GM12864 (cell line): ENCODE results near the gene EP300.

Experiments
- DNase-seq: peaks from one replicate; pipeline ENCODE4 v3.0.0-alpha.2; 2011; ENCODE audit warnings: low read depth
- H3K4me3 ChIP-seq: 2 replicates; pipeline ENCODE4 v1.5.1; 2011; ENCODE audit warnings: mild to moderate bottlenecking, low read depth, low read length, control low read depth
- CTCF ChIP-seq: IDR thresholded peaks from 2 replicates; pipeline ENCODE4 v1.5.1; 2011; ENCODE audit warnings: low read depth, mild to moderate bottlenecking, moderate library complexity, low read length, control low read depth, inconsistent platforms; ENCODE audit errors: missing control alignments

EP300 gene

DNA sequence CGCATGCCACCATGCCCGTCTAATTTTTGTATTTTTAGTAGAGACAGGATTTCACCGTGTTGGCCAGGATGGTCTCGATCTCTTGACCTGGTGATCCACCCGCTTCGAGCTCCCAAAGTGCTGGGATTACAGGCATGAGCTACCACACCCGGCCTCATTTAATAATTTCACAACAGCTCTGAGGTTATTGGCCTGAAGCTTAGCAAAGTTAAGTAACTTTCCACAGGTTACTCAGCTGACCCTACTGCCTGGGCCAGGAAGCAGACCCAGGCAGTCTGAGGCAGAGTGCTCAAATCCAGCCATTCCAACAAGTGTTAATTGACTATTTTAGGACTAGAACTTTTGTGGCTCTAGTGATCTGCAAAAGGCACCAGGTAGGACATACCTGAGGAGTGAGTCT, 60.5 kb downstream of the EP300 start:
- no peak for TF ChIP-seq CTCF
- H3K4me3 ChIP-seq = no peak overlapping the region
- no peak for DNase-seq

- DNase-seq = no peak
- no peak overlapping the region for H3K4me3 ChIP-seq
- no peak for TF ChIP-seq CTCF
Observed at GRCh38 chr22:41157083-41157482, 64.7 kb downstream of the EP300 start.

- DNase-seq = no peak
- TF ChIP-seq CTCF = no peak
- no peak overlapping the region for H3K4me3 ChIP-seq
Observed at GRCh38 chr22:41169157-41169556, 76.8 kb downstream of the EP300 start.

GRCh38 chr22:41171996-41172395, 79.6 kb downstream of the EP300 start:
- H3K4me3 ChIP-seq = no peak overlapping the region
- no peak for TF ChIP-seq CTCF
- no peak for DNase-seq

- no peak for TF ChIP-seq CTCF
- DNase-seq = no peak
- H3K4me3 ChIP-seq = no peak overlapping the region
Observed at GRCh38 chr22:41175546-41175945, 83.2 kb downstream of the EP300 start.

GRCh38 chr22:41177040-41177621, 84.7 kb downstream of the EP300 start:
- TF ChIP-seq CTCF = no peak
- no peak for DNase-seq

More at GRCh38 chr22:41177040-41177621, 84.7 kb downstream of the EP300 start:
- no peak overlapping the region for H3K4me3 ChIP-seq
